CD14-positive monocyte (primary cell): ENCODE data around the gene DCPS. TPM values are rescaled to one million over a fixed set of nuclear protein-coding genes. Genes with fewer than 3 reads are reported as not detected.
"Not testable (repeated sequence)": the region's sequence is repeated elsewhere in the genome, so short reads cannot be mapped to it uniquely, and the experiment has no call there.

Experiments
- DNase-seq, 3 donors: peaks; one replicate each; pipeline ENCODE4 v3.0.0-alpha.2; 2011 to 2022
- H2AFZ ChIP-seq: 2 replicates; pipeline ENCODE4 v1.6.0; 2012; ENCODE audit warnings: mild to moderate bottlenecking, low read depth, low read length, inconsistent platforms; ENCODE audit not compliant: insufficient read depth, poor library complexity, severe bottlenecking
- H3K27ac ChIP-seq, 2 donors: 1 replicate in 1 of 2; 2 replicates in 1 of 2; pipeline ENCODE4 v1.5.1; 2012 to 2013; ENCODE audit warnings: low read length in 2 of 2, control low read depth in 1 of 2, inconsistent platforms in 1 of 2, low read depth in 1 of 2, mild to moderate bottlenecking in 1 of 2
- H3K27me3 ChIP-seq, 2 donors: one replicate each; pipeline versions ENCODE4 v1.6.0 to v1.6.1; 2011 to 2013; ENCODE audit warnings: low read length in 2 of 2; ENCODE audit not compliant: control insufficient read depth in 2 of 2, insufficient read depth in 2 of 2
- H3K36me3 ChIP-seq, 2 donors: replicated peaks in 1 of 2; 1 replicate in 1 of 2; 2 replicates in 1 of 2; pipeline versions ENCODE4 v1.5.1 to v1.6.1; 2012 to 2013; ENCODE audit warnings: low read length in 2 of 2, control low read depth in 1 of 2, inconsistent platforms in 1 of 2, mild to moderate bottlenecking in 1 of 2; ENCODE audit not compliant: insufficient read depth in 2 of 2, control insufficient read depth in 1 of 2
- H3K4me1 ChIP-seq, 2 donors: 1 replicate in 1 of 2; 2 replicates in 1 of 2; pipeline versions ENCODE4 v1.5.1 to v1.6.1; 2012 to 2013; ENCODE audit warnings: low read length in 2 of 2, control low read depth in 1 of 2, inconsistent platforms in 1 of 2, mild to moderate bottlenecking in 1 of 2, moderate library complexity in 1 of 2; ENCODE audit not compliant: insufficient read depth in 2 of 2, control insufficient read depth in 1 of 2
- H3K4me2 ChIP-seq: replicated peaks from 2 replicates; pipeline ENCODE3; 2012; ENCODE audit warnings: low read length, moderate library complexity, mild to moderate bottlenecking; ENCODE audit not compliant: poor library complexity, severe bottlenecking; ENCODE audit errors: extremely low read depth
- H3K4me3 ChIP-seq, 3 experiments: fragments of 200-600 bp in 1 of 3; sonication (generic) in 1 of 3; replicated peaks in 1 of 3; 1 replicate in 2 of 3; 2 replicates in 1 of 3; pipeline ENCODE4 v1.5.1; 2011 to 2013; ENCODE audit warnings: low read length in 3 of 3, mild to moderate bottlenecking in 3 of 3, control low read depth in 2 of 3, low read depth in 2 of 3, inconsistent platforms in 1 of 3, moderate library complexity in 1 of 3
- H3K79me2 ChIP-seq: 2 replicates; pipeline ENCODE4 v1.6.0; 2012; ENCODE audit warnings: mild to moderate bottlenecking, control low read depth, inconsistent platforms, low read length, moderate library complexity; ENCODE audit not compliant: insufficient read depth
- H3K9ac ChIP-seq: 2 replicates; pipeline ENCODE4 v1.6.0; 2017; ENCODE audit warnings: low read length, mild to moderate bottlenecking; ENCODE audit not compliant: insufficient read depth, poor library complexity, severe bottlenecking
- H3K9me3 ChIP-seq, 2 donors: replicated peaks in 1 of 2; 1 replicate in 1 of 2; 2 replicates in 1 of 2; pipeline versions ENCODE4 v1.5.1 to v1.6.1; 2012 to 2013; ENCODE audit warnings: low read length in 2 of 2, control low read depth in 1 of 2; ENCODE audit not compliant: control insufficient read depth in 1 of 2, insufficient read depth in 1 of 2
- H4K20me1 ChIP-seq: 2 replicates; pipeline ENCODE4 v1.6.0; 2012; ENCODE audit warnings: mild to moderate bottlenecking, low read length, control low read depth, moderate library complexity; ENCODE audit not compliant: insufficient read depth
- H3K27ac Mint-ChIP-seq, 7 donors: one replicate each; pipeline ENCODE4 v1.8.0; 2020; ENCODE audit warnings: mild to moderate bottlenecking in 7 of 7, mixed read lengths in 7 of 7, moderate library complexity in 6 of 7, inconsistent platforms in 2 of 7
- H3K27me3 Mint-ChIP-seq, 3 donors: one replicate each; pipeline ENCODE4 v1.8.0; 2021 to 2022; ENCODE audit warnings: low read depth in 3 of 3, mild to moderate bottlenecking in 3 of 3, mixed read lengths in 3 of 3, moderate library complexity in 3 of 3, inconsistent platforms in 1 of 3
- H3K36me3 Mint-ChIP-seq, 2 donors: one replicate each; pipeline ENCODE4 v1.8.0; 2020; ENCODE audit warnings: mixed read lengths in 2 of 2, inconsistent platforms in 1 of 2, mild to moderate bottlenecking in 1 of 2
- H3K4me1 Mint-ChIP-seq: one replicate; pipeline ENCODE4 v1.8.0; 2020; ENCODE audit warnings: mild to moderate bottlenecking, mixed read lengths
- H3K4me3 Mint-ChIP-seq, 2 donors: one replicate each; pipeline ENCODE4 v1.8.0; 2020; ENCODE audit warnings: mild to moderate bottlenecking in 2 of 2, mixed read lengths in 2 of 2, moderate library complexity in 1 of 2
- H3K9me3 Mint-ChIP-seq, 7 donors: one replicate each; pipeline ENCODE4 v1.8.0; 2020 to 2022; ENCODE audit warnings: mixed read lengths in 7 of 7, mild to moderate bottlenecking in 6 of 7, moderate library complexity in 6 of 7, inconsistent platforms in 2 of 7
- WGBS: methylation state at CpG from one replicate; pipeline ENCODE4 v1.1.5; 2013; ENCODE audit warnings: missing lambda C conversion rate; ENCODE audit not compliant: insufficient coverage; 5-methylcytosine and 5-hydroxymethylcytosine counted together
- intact Hi-C, 2 donors: fragments of 100-400 bp; cut with micrococcal nuclease; formaldehyde crosslinking; loops; one replicate each; pipeline versions ENCODE4 v1.15.0 to v1.15.1; 2023
- polyA plus RNA-seq, 3 donors: library from polyadenylated mRNA; depleted of rRNA in 1 of 3; unstranded in 2 of 3; stranded (reverse) in 1 of 3; fragments of 300-500 nt in 2 of 3; fragments of >200 nt in 1 of 3; fragmentation: Illumina TruSeq in 2 of 3; gene quantifications; 1 replicate in 2 of 3; 2 replicates in 1 of 3; pipeline ENCODE4 v1.2.3, GENCODE V29; 2012 to 2021
- TF ChIP-seq, protein P1 (sequence below): fragments of 200-600 bp; IDR thresholded peaks from one replicate; pipeline ENCODE4 v1.8.0; 2022; ENCODE audit warnings: antibody characterized with exemption, mild to moderate bottlenecking

Gene DCPS
- polyA plus RNA-seq, 3 donors = 26.3 to 30.7 (median 30.4) TPM

DNA sequence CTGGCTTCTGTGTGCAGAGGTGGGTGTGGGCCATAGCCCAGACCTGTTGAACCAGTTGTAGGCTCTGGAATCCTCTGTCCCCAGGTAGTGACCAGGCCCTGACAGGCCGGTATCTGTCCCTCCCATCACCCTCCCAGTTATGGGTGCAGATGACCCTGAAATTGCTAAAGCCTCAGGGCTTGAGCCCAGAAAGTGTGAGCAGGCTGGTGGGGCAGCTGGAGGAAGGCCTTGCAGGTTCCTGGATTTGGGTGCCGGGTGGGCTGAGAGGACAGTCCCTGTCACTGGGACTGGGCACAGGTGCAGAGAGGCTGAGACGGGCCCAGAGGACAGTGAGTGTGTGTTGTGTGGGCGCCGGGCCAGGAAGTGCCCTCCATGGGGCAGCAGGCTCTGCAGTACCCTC is 61.6 kb downstream of the DCPS start:
- H3K27me3 Mint-ChIP-seq, H3K27me3 ChIP-seq, H3K4me3 Mint-ChIP-seq, H3K4me2 ChIP-seq, H3K27ac Mint-ChIP-seq, H3K9ac ChIP-seq, H3K36me3 Mint-ChIP-seq, H3K9me3 Mint-ChIP-seq, H3K36me3 ChIP-seq, H3K9me3 ChIP-seq, DNase-seq, intact Hi-C loops, H3K27ac ChIP-seq, H4K20me1 ChIP-seq, H3K4me3 ChIP-seq, H2AFZ ChIP-seq: not testable (repeated sequence)
- H3K4me1 Mint-ChIP-seq = peaks cover 50% of the 10 kb centered on the region
- no CpG with 5 or more reads among the region's 5 CpGs for WGBS
- H3K79me2 ChIP-seq = peaks cover 62% of the 10 kb centered on the region
- H3K4me1 ChIP-seq = peaks cover 25 to 35% of the 10 kb centered on the region in 2 donors

DNA sequence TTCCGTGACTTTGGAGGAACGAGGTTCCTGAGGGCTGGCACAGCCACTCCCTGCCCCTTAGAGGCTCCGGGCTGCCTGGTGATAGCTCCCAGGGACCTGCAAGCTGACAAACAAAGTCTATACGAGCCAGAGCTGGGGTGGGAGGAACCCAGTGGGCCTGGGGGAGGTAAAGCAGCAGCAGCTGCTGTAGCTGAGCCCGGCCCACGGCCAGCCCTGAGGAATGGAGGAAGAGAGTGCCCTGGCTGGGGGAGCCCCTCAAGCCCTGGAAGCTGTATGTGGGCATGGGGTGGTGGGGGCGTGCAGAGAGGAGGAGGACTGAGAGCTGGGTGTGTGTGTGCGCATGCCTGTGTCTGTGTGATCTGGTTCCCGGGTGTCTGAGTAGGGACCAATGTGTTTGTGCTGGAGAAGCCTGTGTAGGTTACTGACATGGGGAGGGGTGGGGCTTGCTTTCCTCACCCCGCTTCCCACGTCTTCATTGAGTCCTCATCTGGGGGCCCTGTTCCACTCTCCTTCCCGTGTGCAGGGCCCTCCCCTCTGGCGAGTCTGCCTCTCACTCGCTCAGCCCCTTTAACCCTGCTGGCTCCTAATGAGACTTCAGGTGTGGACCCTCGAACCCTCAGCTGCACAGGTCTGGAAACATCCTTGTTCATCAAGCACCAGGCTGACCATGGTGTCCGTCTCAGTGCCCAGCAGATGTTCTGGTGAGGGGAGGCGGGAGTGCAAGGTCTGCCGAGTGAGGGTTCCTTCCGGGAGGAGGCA is 62.4 kb downstream of the DCPS start:
- Mint-ChIP-seq H3K4me1 (peaks cover 49% of the 10 kb centered on the region), H3K9me3 (no peaks in the 10 kb centered on the region), H3K4me3 (peak overlapping the region; percentile 21 to 41), H3K27me3 (peaks cover 0 to 3% (median 1%) of the 10 kb centered on the region in 3 donors), H3K36me3 (peaks cover 6 to 7% of the 10 kb centered on the region in 2 donors), H3K27ac (peak overlapping the region in 2 of 7 donors; percentile 22 to 73)
- no peak overlapping the region for H3K4me2 ChIP-seq
- H4K20me1 ChIP-seq = no peaks in the 10 kb centered on the region
- no peaks in the 10 kb centered on the region for H3K27me3 ChIP-seq
- H3K27ac ChIP-seq = no peak overlapping the region
- H3K9me3 ChIP-seq = no peaks in the 10 kb centered on the region
- no peaks in the 10 kb centered on the region for H3K36me3 ChIP-seq
- no peak overlapping the region for H3K4me3 ChIP-seq
- intact Hi-C loops = no loop called here
- H2AFZ ChIP-seq = no peak overlapping the region
- 50% methylated on average over 13 of the region's 19 CpGs for WGBS
- H3K4me1 ChIP-seq = peaks cover 25 to 35% of the 10 kb centered on the region in 2 donors
- TF ChIP-seq, protein P1, sequence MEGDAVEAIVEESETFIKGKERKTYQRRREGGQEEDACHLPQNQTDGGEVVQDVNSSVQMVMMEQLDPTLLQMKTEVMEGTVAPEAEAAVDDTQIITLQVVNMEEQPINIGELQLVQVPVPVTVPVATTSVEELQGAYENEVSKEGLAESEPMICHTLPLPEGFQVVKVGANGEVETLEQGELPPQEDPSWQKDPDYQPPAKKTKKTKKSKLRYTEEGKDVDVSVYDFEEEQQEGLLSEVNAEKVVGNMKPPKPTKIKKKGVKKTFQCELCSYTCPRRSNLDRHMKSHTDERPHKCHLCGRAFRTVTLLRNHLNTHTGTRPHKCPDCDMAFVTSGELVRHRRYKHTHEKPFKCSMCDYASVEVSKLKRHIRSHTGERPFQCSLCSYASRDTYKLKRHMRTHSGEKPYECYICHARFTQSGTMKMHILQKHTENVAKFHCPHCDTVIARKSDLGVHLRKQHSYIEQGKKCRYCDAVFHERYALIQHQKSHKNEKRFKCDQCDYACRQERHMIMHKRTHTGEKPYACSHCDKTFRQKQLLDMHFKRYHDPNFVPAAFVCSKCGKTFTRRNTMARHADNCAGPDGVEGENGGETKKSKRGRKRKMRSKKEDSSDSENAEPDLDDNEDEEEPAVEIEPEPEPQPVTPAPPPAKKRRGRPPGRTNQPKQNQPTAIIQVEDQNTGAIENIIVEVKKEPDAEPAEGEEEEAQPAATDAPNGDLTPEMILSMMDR = no peak
- H3K9ac ChIP-seq = no peak overlapping the region
- DNase-seq = no peak
- H3K79me2 ChIP-seq = peaks cover 61% of the 10 kb centered on the region

DNA sequence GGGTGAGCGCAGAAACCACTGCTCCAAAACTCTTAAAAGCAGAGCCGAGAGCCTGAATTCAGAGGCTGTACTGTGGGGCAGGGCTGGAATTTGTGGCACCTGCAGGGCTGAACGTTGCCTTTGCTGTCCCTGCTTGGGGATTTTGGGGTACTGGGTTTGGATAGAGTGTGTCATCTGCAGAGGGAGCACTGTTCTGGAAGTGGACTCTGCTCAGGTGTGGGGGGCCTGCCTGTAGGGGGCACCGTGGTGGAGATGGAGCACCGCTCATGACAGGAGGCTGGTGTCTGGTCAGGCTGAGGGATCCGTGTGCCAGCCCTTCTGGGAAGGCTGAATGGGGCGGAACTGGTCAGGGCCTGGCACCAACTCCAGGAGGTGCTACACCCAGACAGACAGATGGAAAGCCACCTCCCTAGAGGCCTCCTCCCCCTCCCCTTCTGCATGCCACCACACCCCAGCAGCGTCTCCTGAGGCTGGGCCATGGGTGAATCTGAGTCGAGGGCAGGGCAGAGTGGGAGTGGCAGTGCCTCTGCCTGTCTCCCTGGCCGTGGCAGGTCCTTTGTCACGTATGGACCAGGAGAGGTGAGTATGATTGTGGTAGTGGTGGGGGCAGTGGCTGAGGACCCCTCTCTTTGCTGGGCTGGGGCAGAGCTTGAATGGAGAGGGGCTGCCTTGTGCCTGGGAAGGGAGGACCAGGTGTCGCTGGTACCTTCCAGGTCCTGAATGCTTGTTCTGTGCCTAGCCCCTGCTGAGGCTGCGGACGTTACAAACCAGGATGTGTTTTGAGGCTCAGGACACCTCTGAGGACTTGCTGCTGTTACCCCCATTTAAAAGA is 63.2 kb downstream of the DCPS start:
- H3K36me3 ChIP-seq, DNase-seq, H3K27ac ChIP-seq: not testable (repeated sequence)

More for the DNA sequence above, 63.2 kb downstream of the DCPS start:
- intact Hi-C loops, H4K20me1 ChIP-seq, H3K27me3 ChIP-seq, H3K4me3 ChIP-seq, H3K27me3 Mint-ChIP-seq, H3K9me3 Mint-ChIP-seq, H3K9ac ChIP-seq, H3K9me3 ChIP-seq, H3K4me2 ChIP-seq, H3K36me3 Mint-ChIP-seq, H2AFZ ChIP-seq: not testable (repeated sequence)
- peak overlapping the region in 1 of 2 donors; percentile 35 for H3K4me3 Mint-ChIP-seq
- peaks cover 46% of the 10 kb centered on the region for H3K4me1 Mint-ChIP-seq
- H3K4me1 ChIP-seq = peaks cover 25 to 35% of the 10 kb centered on the region in 2 donors
- H3K27ac Mint-ChIP-seq = peak overlapping the region in 1 of 7 donors; percentile 22
- WGBS = 69% methylated on average over 11 of the region's 14 CpGs
- peaks cover 66% of the 10 kb centered on the region for H3K79me2 ChIP-seq
